ENCODE measurements around the gene GRAMD1A. TPM values are rescaled to one million over a fixed set of nuclear protein-coding genes. Genes with fewer than 3 reads are reported as not detected.

GRAMD1A gene
- total RNA-seq, 1 donor from 2014 or later, result 31.7 TPM

GRCh38 chr19:35053667-35054293 lies 53.7 kb downstream of the GRAMD1A start:
- no peak for DNase-seq (ENCODE audit: low read depth)

GRCh38 chr19:35054626-35055025 lies 54.5 kb downstream of the GRAMD1A start:
- DNase-seq (ENCODE audit: low read depth), result no peak

GRCh38 chr19:35055715-35056179 lies 55.6 kb downstream of the GRAMD1A start:
- no peak for DNase-seq (ENCODE audit: low read depth)

- DNase-seq (ENCODE audit: low read depth), result no peak
Observed at GRCh38 chr19:35056513-35057063, 56.5 kb downstream of the GRAMD1A start.

GRCh38 chr19:35058370-35058769 lies 58.2 kb downstream of the GRAMD1A start:
- no peak for DNase-seq (ENCODE audit: low read depth)

- DNase-seq (ENCODE audit: low read depth), result no peak
Observed at GRCh38 chr19:35059006-35059798, 59.1 kb downstream of the GRAMD1A start.

- DNase-seq (ENCODE audit: low read depth), result no peak
Observed at GRCh38 chr19:35059799-35060091, 59.6 kb downstream of the GRAMD1A start.

GRCh38 chr19:35060160-35060855 lies 60.2 kb downstream of the GRAMD1A start:
- DNase-seq (ENCODE audit: low read depth), result no peak

- no peak for DNase-seq (ENCODE audit: low read depth)
Observed at GRCh38 chr19:35061583-35062373, 61.7 kb downstream of the GRAMD1A start.

- DNase-seq (ENCODE audit: low read depth), result no peak
Observed at GRCh38 chr19:35062942-35063341, 62.8 kb downstream of the GRAMD1A start.

- peak; percentile 74 for DNase-seq (ENCODE audit: low read depth)
Observed at GRCh38 chr19:35063940-35064818, 64.1 kb downstream of the GRAMD1A start.

GRCh38 chr19:35065574-35065973 lies 65.5 kb downstream of the GRAMD1A start:
- no peak for DNase-seq (ENCODE audit: low read depth)

- no peak for DNase-seq (ENCODE audit: low read depth)
Observed at GRCh38 chr19:35066121-35066520, 66.0 kb downstream of the GRAMD1A start.

GRCh38 chr19:35066691-35067563 lies 66.8 kb downstream of the GRAMD1A start:
- peak; percentile 50 for DNase-seq (ENCODE audit: low read depth)

- DNase-seq (ENCODE audit: low read depth), result no peak
Observed at GRCh38 chr19:35068941-35069634, 69.0 kb downstream of the GRAMD1A start.

GRCh38 chr19:35069696-35070095 lies 69.6 kb downstream of the GRAMD1A start:
- DNase-seq (ENCODE audit: low read depth), result no peak

- no peak for DNase-seq (ENCODE audit: low read depth)
Observed at GRCh38 chr19:35070471-35070870, 70.3 kb downstream of the GRAMD1A start.

GRCh38 chr19:35073516-35073915 lies 73.4 kb downstream of the GRAMD1A start:
- no peak for DNase-seq (ENCODE audit: low read depth)

- DNase-seq (ENCODE audit: low read depth), result no peak
Observed at GRCh38 chr19:35073941-35074340, 73.8 kb downstream of the GRAMD1A start.

All from renal cortical epithelial cell (primary cell).